Astrocyte (in vitro differentiated cells and primary cell): Measurements from ENCODE around the gene SPOCK1. TPM values are rescaled to one million over a fixed set of nuclear protein-coding genes. Genes with fewer than 3 reads are reported as not detected.
A peak's percentile ranks its signal among the peaks of the same experiment; 100 is the strongest.

ENCODE experiments used
- DNase-seq: peaks from one replicate; pipeline ENCODE4 v3.0.0-alpha.2; 2010; ENCODE audit warnings: low read depth
- FAIRE-seq: peaks from 2 replicates; lab custom pipeline; 2011; peaks lifted over from hg19 to GRCh38; lab: Jason Lieb, UNC
- H2AFZ ChIP-seq: 2 replicates; pipeline ENCODE4 v1.6.0; 2012; ENCODE audit warnings: low read depth, low read length, inconsistent platforms
- H3K27ac ChIP-seq: 2 replicates; pipeline ENCODE4 v1.5.1; 2011; ENCODE audit warnings: low read depth, low read length, inconsistent platforms
- H3K27me3 ChIP-seq: 2 replicates; pipeline ENCODE4 v1.6.0; 2011; ENCODE audit warnings: low read length, inconsistent platforms; ENCODE audit not compliant: insufficient read depth
- H3K36me3 ChIP-seq: 2 replicates; pipeline ENCODE4 v1.5.1; 2011; ENCODE audit warnings: low read length, inconsistent platforms; ENCODE audit not compliant: insufficient read depth
- H3K4me1 ChIP-seq: 2 replicates; pipeline ENCODE4 v1.5.1; 2011; ENCODE audit warnings: low read length, inconsistent platforms; ENCODE audit not compliant: insufficient read depth
- H3K4me2 ChIP-seq: 2 replicates; pipeline ENCODE4 v1.6.0; 2012; ENCODE audit warnings: low read length, inconsistent platforms
- H3K4me3 ChIP-seq: 2 replicates; pipeline ENCODE4 v1.5.1; 2011; ENCODE audit warnings: low read depth, mild to moderate bottlenecking, low read length, inconsistent platforms; ENCODE audit not compliant: insufficient read depth
- H3K79me2 ChIP-seq: 2 replicates; pipeline ENCODE4 v1.6.0; 2012; ENCODE audit warnings: mild to moderate bottlenecking, low read length, inconsistent platforms; ENCODE audit not compliant: insufficient read depth
- H3K9ac ChIP-seq: 2 replicates; pipeline ENCODE4 v1.6.0; 2012; ENCODE audit warnings: mild to moderate bottlenecking, low read length, inconsistent platforms
- H3K9me3 ChIP-seq: 2 replicates; pipeline ENCODE4 v1.5.1; 2012; ENCODE audit warnings: low read depth, mild to moderate bottlenecking, low read length, inconsistent platforms; ENCODE audit not compliant: insufficient read depth
- H4K20me1 ChIP-seq: 2 replicates; pipeline ENCODE4 v1.6.0; 2012; ENCODE audit warnings: low read length, inconsistent platforms; ENCODE audit not compliant: insufficient read depth
- H3K27ac Mint-ChIP-seq: one replicate; pipeline ENCODE4 v1.8.0; 2021; ENCODE audit warnings: mild to moderate bottlenecking, mixed read lengths; ENCODE audit not compliant: unreplicated experiment
- H3K27me3 Mint-ChIP-seq: one replicate; pipeline ENCODE4 v1.8.0; 2021; ENCODE audit warnings: low read depth, mixed read lengths; ENCODE audit not compliant: unreplicated experiment
- H3K36me3 Mint-ChIP-seq: one replicate; pipeline ENCODE4 v1.8.0; 2021; ENCODE audit warnings: low read depth, mixed read lengths; ENCODE audit not compliant: unreplicated experiment
- H3K4me1 Mint-ChIP-seq: one replicate; pipeline ENCODE4 v1.8.0; 2021; ENCODE audit warnings: low read depth, mixed read lengths; ENCODE audit not compliant: unreplicated experiment
- H3K4me3 Mint-ChIP-seq: one replicate; pipeline ENCODE4 v1.8.0; 2021; ENCODE audit warnings: mild to moderate bottlenecking, moderate library complexity, mixed read lengths; ENCODE audit not compliant: unreplicated experiment
- H3K9me3 Mint-ChIP-seq: one replicate; pipeline ENCODE4 v1.8.0; 2021; ENCODE audit warnings: mild to moderate bottlenecking, mixed read lengths; ENCODE audit not compliant: unreplicated experiment
- EZH2 ChIP-seq: IDR thresholded peaks from 2 replicates; pipeline ENCODE4 v1.6.1; 2012; ENCODE audit warnings: mild to moderate bottlenecking, low read length, inconsistent platforms; ENCODE audit not compliant: insufficient read depth
- total RNA-seq: library from RNA; stranded (reverse); gene quantifications from 2 replicates; pipeline ENCODE4 v1.2.1, GENCODE V29; 2021
- TF ChIP-seq, protein P1 (sequence below): IDR thresholded peaks from 2 replicates; pipeline ENCODE4 v1.5.1; 2011; ENCODE audit warnings: low read depth, mild to moderate bottlenecking, inconsistent platforms, low read length, moderate library complexity; ENCODE audit not compliant: insufficient read depth

Gene SPOCK1
- total RNA-seq, 1 donor from 2014 or later, result 53.5 TPM

GRCh38 chr5:137365126-137365865 lies 133.8 kb downstream of the SPOCK1 start:
- no peak overlapping the region for H3K27ac Mint-ChIP-seq
- peaks cover 21% of the 10 kb centered on the region for H3K4me1 ChIP-seq
- no peaks in the 10 kb centered on the region for H3K36me3 ChIP-seq
- H3K9ac ChIP-seq, result no peak overlapping the region
- no peak overlapping the region for H2AFZ ChIP-seq
- H3K36me3 Mint-ChIP-seq, result no peaks in the 10 kb centered on the region
- no peak overlapping the region for H3K4me3 Mint-ChIP-seq
- peaks cover 2% of the 10 kb centered on the region for H3K9me3 Mint-ChIP-seq
- H3K4me2 ChIP-seq, result no peak overlapping the region
- TF ChIP-seq, protein P1, sequence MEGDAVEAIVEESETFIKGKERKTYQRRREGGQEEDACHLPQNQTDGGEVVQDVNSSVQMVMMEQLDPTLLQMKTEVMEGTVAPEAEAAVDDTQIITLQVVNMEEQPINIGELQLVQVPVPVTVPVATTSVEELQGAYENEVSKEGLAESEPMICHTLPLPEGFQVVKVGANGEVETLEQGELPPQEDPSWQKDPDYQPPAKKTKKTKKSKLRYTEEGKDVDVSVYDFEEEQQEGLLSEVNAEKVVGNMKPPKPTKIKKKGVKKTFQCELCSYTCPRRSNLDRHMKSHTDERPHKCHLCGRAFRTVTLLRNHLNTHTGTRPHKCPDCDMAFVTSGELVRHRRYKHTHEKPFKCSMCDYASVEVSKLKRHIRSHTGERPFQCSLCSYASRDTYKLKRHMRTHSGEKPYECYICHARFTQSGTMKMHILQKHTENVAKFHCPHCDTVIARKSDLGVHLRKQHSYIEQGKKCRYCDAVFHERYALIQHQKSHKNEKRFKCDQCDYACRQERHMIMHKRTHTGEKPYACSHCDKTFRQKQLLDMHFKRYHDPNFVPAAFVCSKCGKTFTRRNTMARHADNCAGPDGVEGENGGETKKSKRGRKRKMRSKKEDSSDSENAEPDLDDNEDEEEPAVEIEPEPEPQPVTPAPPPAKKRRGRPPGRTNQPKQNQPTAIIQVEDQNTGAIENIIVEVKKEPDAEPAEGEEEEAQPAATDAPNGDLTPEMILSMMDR, result no peak
- no peak for TF ChIP-seq EZH2
- FAIRE-seq (no peak), DNase-seq (peak; percentile 53)
- H3K27ac ChIP-seq, result no peak overlapping the region
- H3K27me3 ChIP-seq, result no peaks in the 10 kb centered on the region
- H3K4me1 Mint-ChIP-seq, result peaks cover 4% of the 10 kb centered on the region
- H3K9me3 ChIP-seq, result no peaks in the 10 kb centered on the region
- no peak overlapping the region for H3K4me3 ChIP-seq
- H3K27me3 Mint-ChIP-seq, result peaks cover 14% of the 10 kb centered on the region
- H3K79me2 ChIP-seq, result peaks cover 33% of the 10 kb centered on the region
- H4K20me1 ChIP-seq, result peaks cover 20% of the 10 kb centered on the region

DNA sequence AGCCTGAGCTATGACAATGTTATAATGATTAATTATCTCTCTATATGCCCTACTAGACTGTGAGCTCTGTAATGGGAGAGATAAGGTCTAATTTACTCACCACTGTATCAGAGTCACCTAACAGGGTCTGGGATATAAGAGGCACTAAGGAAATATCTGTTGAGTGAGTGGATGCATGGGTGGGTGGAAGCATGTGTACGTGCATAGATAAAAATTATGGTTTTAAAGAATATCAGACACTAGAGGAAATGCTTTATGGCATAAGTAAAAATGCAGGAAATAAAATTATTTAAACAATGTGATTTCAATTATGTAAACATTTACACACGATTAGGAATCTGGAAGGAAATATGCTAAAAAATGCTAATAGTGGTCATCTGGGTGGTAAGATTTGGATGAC lies 137.8 kb downstream of the SPOCK1 start:
- Histone ChIP-seq H3K27ac (no peak overlapping the region), H3K9me3 (no peaks in the 10 kb centered on the region), H3K27me3 (no peaks in the 10 kb centered on the region), H3K36me3 (no peaks in the 10 kb centered on the region), H2AFZ (no peak overlapping the region), H4K20me1 (peaks cover 26% of the 10 kb centered on the region), H3K79me2 (peaks cover 47% of the 10 kb centered on the region), H3K4me3 (no peak overlapping the region), H3K9ac (no peak overlapping the region), H3K4me2 (peak overlapping the region; percentile 47), H3K4me1 (peaks cover 14% of the 10 kb centered on the region)
- Mint-ChIP-seq H3K27me3 (peaks cover 22% of the 10 kb centered on the region), H3K36me3 (peaks cover 2% of the 10 kb centered on the region), H3K4me3 (no peak overlapping the region), H3K9me3 (peaks cover 3% of the 10 kb centered on the region), H3K4me1 (no peaks in the 10 kb centered on the region), H3K27ac (no peak overlapping the region)
- peak; percentile 52 for FAIRE-seq
- peak; percentile 91 for DNase-seq
- TF ChIP-seq EZH2, result no peak
- TF ChIP-seq, protein P1, result no peak

DNA sequence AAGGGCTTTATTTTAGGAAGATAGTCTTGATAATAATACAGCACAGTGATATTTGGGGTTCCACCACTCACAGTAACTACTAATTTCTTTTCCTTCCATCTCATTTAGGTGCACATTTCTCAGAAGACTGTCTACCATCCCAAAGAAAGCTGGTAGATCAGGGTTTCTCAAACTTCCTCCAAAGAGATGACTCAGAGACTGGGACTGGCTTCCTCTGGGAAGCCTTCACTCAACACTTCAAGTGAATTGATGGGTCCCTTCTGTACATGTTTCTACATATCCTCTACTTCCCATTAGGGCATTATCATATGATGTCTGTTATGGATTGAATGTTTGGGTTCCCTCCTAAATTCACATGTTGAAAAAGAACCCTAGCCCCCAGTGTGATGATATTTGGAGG lies 138.5 kb downstream of the SPOCK1 start:
- peaks cover 43% of the 10 kb centered on the region for H3K79me2 ChIP-seq
- Mint-ChIP-seq H3K4me3 (no peak overlapping the region), H3K4me1 (no peaks in the 10 kb centered on the region), H3K9me3 (peaks cover 3% of the 10 kb centered on the region), H3K27ac (no peak overlapping the region), H3K27me3 (peaks cover 19% of the 10 kb centered on the region), H3K36me3 (peaks cover 2% of the 10 kb centered on the region)
- H4K20me1 ChIP-seq, result peaks cover 29% of the 10 kb centered on the region
- H3K4me3 ChIP-seq, result no peak overlapping the region
- no peaks in the 10 kb centered on the region for H3K27me3 ChIP-seq
- no peaks in the 10 kb centered on the region for H3K36me3 ChIP-seq
- TF ChIP-seq, protein P1, result no peak
- no peak for TF ChIP-seq EZH2
- peak overlapping the region; percentile 47 for H3K4me2 ChIP-seq
- no peak overlapping the region for H3K27ac ChIP-seq
- H2AFZ ChIP-seq, result no peak overlapping the region
- H3K9me3 ChIP-seq, result no peaks in the 10 kb centered on the region
- FAIRE-seq (peak; percentile 58), DNase-seq (no peak)
- no peak overlapping the region for H3K9ac ChIP-seq
- H3K4me1 ChIP-seq, result peaks cover 14% of the 10 kb centered on the region
